K562 (cell line): ENCODE measurements around the gene HNRNPCL1.
"Not testable (repeated sequence)": the region's sequence is repeated elsewhere in the genome, so short reads cannot be mapped to it uniquely, and the experiment has no call there.

Experiments used
- CEBPZ ChIP-seq: fragments of 150-350 bp; IDR thresholded peaks from 2 replicates; pipeline ENCODE4 v1.6.1; 2014; ENCODE audit warnings: low read depth, mild to moderate bottlenecking, low read length, borderline replicate concordance
- KLF13 ChIP-seq: fragments of 450-650 bp; IDR thresholded peaks from 2 replicates; pipeline ENCODE4 v1.6.1; 2016; ENCODE audit warnings: missing genetic modification characterization, low read depth, mild to moderate bottlenecking, missing compliant biosample characterization, moderate library complexity, borderline replicate concordance
- MIER1 ChIP-seq: fragments of 450-650 bp; IDR thresholded peaks from 2 replicates; pipeline ENCODE4 v1.6.1; 2016; ENCODE audit warnings: antibody characterized with exemption, mild to moderate bottlenecking, low read depth
- NUFIP1 ChIP-seq: fragments of 450-650 bp; IDR thresholded peaks from 2 replicates; pipeline ENCODE4 v1.6.1; 2018; ENCODE audit not compliant: partially characterized antibody
- STAT6 ChIP-seq: sonication (generic); formaldehyde crosslinking; IDR thresholded peaks from 2 replicates; pipeline ENCODE4 v1.8.1; 2023; ENCODE audit warnings: mild to moderate bottlenecking, missing genetic modification reagents
- ZNF274 ChIP-seq: IDR thresholded peaks from 2 replicates; pipeline ENCODE4 v1.6.1; 2011; ENCODE audit warnings: low read depth, mild to moderate bottlenecking, low read length, moderate library complexity, borderline replicate concordance
- ZNF354B ChIP-seq: fragments of 250-450 bp; sonication (Bioruptor Pico); IDR thresholded peaks from 2 replicates; pipeline ENCODE4 v1.4.0; 2020

- TF ChIP-seq STAT6 (CRISPR knock-in tag); KLF13 (tag); CEBPZ; MIER1; ZNF274; NUFIP1; ZNF354B: not testable (repeated sequence)
These were observed 37.6 kb upstream of the HNRNPCL1 start, which contains the start of gene PRAMEF4 for GRCh38 chr1:12886101-12886500.
